GM11168 (cell line): ENCODE results near the gene NUMBL.

Experiments used
- in situ Hi-C: fragments of 300-500 bp; cut with MboI; formaldehyde crosslinking; loops from one replicate; pipeline ENCODE4 v1.12.0; 2022; ENCODE audit warnings: low sequenced_read_pairs; ENCODE audit not compliant: unreplicated experiment

NUMBL gene

DNA sequence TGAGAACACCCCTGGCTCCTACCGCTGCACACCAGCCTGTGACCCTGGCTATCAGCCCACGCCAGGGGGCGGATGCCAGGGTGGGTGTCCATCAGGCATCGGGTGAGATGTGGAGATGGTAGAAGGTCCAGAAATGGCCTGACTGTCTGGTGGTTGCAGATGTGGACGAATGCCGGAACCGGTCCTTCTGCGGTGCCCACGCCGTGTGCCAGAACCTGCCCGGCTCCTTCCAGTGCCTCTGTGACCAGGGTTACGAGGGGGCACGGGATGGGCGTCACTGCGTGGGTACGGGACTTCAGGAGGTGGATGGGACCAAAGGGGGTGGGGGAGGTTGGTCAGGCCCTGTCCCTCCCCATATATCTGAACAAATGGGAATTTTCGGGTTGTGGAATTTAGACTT is 73.5 kb downstream of the NUMBL start:
- in situ Hi-C loops = no loop called here

DNA sequence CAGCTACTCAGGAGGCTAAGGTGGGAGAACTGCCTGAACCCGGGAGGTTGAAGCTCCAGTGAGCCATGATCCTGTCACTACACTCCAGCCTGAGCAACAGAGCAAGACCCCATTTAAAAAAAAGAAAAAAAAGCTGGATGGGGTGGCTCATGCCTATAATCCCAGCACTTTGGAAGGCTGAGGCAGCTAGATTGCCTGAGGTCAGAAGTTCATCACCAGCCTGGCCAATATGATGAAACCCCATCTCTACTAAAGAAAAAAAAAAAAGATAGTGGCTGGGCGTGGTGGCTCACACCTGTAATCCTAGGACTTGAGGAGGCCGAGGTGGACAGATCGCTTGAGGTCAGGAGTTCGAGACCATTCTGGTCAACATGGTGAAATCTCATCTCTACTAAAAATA is 74.3 kb downstream of the NUMBL start:
- in situ Hi-C loops = no loop called here
